Non-pigmented ciliary epithelial cell (primary cell): ENCODE measurements around the gene PDZD2.
"Not testable (repeated sequence)": the region's sequence is repeated elsewhere in the genome, so short reads cannot be mapped to it uniquely, and the experiment has no call there.

ENCODE experiments used
- DNase-seq: peaks from one replicate; pipeline ENCODE4 v3.0.0-alpha.2; 2010; ENCODE audit warnings: low read depth

PDZD2 gene

DNA sequence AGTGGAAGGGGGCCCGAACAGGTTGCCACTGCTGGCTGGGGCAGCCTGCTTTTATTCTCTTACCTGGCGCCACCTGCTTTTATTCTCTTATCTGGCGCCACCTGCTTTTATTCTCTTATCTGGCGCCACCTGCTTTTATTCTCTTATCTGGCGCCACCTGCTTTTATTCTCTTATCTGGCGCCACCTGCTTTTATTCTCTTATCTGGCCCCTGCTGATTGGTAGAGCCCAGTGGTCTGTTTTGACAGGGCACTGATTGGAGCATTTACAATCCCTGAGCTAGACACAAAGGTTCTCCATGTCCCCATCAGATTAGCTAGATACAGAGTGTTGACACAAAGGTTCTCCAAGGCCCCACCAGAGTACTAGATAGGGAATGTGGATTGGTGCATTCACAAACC, 52.5 kb downstream of the PDZD2 start:
- not testable (repeated sequence) for DNase-seq

DNA sequence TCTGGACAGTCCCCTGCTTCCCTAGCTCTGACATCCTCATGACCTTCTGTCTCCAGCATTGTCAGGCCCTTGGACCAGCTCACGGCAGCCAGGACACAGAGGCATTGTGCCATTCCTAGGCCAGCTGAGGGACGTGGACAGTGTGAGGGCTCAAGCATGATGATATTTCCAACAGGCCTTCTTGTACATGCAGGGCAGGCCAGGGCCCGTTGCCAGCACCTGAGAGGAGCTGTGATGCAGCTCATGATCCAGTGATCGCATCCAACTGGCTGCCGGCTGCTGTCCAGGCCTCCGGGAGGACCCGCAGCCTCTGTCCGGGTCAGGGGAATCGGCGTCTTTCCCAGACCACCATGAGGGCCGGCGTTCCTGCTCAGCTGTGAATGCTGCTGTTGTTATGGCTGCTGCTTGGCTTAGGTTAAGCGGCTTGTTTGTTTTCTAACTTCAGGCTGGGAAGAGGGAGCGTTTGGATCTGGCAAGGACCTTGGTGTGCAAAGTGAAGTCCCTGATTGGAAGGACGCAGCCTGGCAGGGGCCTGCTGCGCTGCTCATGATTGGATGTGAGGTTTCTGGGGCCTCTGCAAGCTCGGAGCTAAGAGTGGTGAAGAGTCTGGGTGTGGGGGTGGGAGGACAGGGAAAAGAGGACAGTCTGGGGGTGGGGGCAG, 53.8 kb downstream of the PDZD2 start:
- no peak for DNase-seq

DNA sequence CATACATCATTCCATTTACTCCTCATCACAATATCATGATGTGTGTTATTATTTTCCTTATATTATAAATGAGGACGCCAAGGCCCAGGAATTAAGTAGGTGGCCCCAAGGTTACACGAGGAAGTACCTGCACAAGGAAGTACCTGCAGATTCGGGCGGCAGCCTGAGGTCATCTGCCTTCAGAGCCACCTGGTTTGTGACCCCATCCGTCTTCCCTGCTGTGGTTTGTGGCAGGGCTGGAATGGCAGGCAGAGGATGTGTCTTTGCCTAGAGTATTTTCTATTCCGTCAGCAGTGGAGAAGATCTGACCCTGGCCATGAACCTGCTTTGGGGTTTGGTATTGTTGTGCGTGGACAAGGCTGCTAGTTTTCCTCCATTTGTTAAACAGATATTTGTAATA, 59.7 kb downstream of the PDZD2 start:
- no peak for DNase-seq

GRCh38 chr5:31701642-31702299, 62.8 kb downstream of the PDZD2 start:
- DNase-seq, result no peak

GRCh38 chr5:31702712-31703111, 63.8 kb downstream of the PDZD2 start:
- DNase-seq, result no peak

DNA sequence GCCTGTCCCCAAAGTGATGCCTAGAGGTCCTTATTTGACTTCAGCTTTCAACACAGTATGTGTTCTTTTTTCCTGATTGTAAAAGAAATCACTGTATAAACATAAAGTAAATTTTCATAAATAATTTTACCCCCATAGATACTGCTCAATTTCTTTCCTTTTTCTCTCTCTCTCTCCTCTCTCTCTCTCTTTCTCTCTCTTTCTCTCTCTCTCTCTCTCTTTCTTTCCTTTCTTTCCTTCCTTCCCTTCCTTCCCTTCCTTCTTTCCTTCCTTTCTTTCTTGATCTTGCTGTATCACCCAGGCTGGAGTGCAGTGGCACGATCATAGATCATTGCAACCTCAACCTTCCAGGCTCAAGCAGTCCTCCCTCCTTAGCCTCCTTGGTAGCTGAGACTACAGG, 64.8 kb downstream of the PDZD2 start:
- no peak for DNase-seq

DNA sequence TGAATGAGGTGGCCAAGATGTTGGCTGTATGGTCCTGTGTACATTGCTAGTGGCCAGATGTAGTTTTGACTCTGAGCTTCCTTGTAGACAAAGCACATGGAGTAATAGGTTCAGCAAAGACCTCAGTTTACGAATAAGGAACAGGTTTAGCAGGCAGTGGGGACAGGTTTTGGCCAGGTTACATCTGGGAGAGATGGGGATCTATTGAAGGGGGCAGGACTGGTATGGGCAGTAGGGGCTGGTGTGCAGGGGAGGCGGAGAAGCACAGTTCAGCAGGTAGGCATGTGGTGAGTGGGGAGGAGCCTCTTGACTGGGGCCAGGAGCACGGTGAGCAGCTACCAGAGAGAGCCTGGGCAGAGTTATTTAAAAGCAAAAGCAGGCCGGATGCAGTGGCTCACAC, 67.3 kb downstream of the PDZD2 start:
- DNase-seq, result no peak

DNA sequence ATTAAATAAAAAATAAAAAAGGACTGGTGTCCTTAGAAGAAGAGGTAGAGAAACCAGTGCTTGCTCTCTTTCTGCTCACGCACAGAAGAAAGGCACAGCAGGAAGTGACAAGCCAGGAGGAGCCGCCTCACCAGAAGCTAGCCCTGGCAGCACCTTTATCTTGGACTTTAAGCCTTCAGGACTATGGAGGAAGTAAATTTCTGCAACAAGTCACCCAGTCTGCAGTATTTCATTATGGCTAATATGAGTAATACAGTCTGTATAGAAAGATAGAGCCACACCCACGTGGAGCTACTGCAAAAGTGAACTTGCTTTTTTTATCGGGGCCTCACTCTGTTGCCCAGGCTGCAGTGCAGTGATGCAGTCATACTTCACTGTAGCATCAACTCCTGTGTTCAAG, 68.4 kb downstream of the PDZD2 start:
- no peak for DNase-seq

- DNase-seq, result no peak
Observed at GRCh38 chr5:31708089-31708488, 69.2 kb downstream of the PDZD2 start.

GRCh38 chr5:31711363-31711762, 72.4 kb downstream of the PDZD2 start:
- no peak for DNase-seq

GRCh38 chr5:31711935-31712592, 73.1 kb downstream of the PDZD2 start:
- no peak for DNase-seq

GRCh38 chr5:31717561-31717960, 78.6 kb downstream of the PDZD2 start:
- DNase-seq, result no peak

GRCh38 chr5:31720004-31720403, 81.1 kb downstream of the PDZD2 start:
- no peak for DNase-seq

GRCh38 chr5:31720811-31721345, 81.9 kb downstream of the PDZD2 start:
- DNase-seq, result no peak

DNA sequence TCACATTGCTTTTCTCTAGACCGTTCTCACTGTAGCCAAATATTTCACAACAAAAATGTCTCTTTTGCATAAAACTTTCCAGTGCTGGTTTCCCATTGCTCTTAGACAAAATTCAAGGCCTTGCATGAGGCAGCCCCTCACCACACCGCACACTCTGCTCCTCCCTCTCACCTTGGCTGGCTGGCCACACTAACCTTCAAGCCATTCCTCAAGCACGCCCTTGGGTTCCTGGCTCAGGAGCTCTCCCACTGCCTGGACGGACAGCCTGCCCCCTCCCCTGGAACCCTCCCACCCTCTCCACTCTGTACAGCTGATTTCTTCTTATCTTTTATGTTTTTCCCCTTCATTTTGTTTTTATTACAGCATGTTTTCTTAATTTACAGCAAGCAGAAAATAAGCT, 83.2 kb downstream of the PDZD2 start:
- no peak for DNase-seq

GRCh38 chr5:31725996-31726395, 87.1 kb downstream of the PDZD2 start:
- DNase-seq, result no peak

GRCh38 chr5:31726952-31727351, 88.0 kb downstream of the PDZD2 start:
- no peak for DNase-seq

GRCh38 chr5:31728039-31728438, 89.1 kb downstream of the PDZD2 start:
- no peak for DNase-seq

DNA sequence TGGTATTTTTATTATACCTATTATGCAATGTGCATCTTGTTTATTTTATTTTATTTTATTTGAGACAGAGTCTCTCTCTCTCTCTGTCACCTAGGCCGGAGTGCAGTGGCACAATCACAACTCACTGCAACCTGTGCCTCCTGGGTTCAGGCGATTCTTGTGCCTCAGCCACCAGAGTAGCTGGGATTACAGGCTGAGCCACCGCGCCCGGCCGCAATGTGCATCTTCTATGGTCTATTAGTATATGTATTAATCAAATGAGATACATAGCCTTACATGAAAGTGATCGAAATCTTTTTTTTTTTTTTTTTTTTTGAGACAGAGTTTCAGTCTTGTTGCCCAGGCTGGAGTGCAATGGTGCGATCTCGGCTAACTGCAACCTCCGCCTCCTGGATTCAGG, 89.9 kb downstream of the PDZD2 start:
- DNase-seq, result not testable (repeated sequence)

- no peak for DNase-seq
Observed at GRCh38 chr5:31730139-31730538, 91.2 kb downstream of the PDZD2 start.

- DNase-seq, result no peak
Observed at GRCh38 chr5:31731016-31731415, 92.1 kb downstream of the PDZD2 start.

DNA sequence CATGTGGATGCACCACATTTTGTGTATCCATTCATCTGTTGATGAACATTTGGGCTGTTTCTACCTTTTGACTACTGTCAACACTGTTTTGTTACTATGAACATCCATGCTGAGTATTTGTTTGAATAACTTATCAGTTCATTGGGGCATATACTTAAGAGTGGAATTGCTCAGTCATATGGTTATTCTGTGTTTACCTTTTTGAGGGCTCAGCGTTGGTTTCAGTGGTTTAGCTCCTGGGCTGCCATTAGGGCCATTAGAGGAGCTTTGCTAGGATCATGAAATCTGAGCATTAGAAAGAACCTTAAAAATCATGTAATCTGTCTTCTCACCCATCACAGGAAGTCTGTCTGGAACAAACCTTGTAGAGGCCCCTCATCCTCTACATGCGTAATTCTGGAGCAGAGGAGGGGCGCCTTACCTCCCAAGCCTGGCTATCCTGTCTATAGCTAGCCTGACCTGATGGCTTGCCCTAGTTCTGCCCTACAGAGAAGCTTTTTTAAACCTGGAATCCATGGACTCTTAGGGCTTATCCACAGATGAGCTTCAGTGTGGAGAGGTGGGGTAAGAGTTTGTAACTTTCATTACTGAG, 92.9 kb downstream of the PDZD2 start:
- DNase-seq, result no peak

GRCh38 chr5:31732821-31733220, 93.9 kb downstream of the PDZD2 start:
- not testable (repeated sequence) for DNase-seq
